WTC11 (cell line): ENCODE results near the gene CNFN. TPM values are rescaled to one million over a fixed set of nuclear protein-coding genes. Genes with fewer than 3 reads are reported as not detected.

ENCODE experiments used
- ATAC-seq: fragments of 200-7000 bp; cut with Tn5 transposase; 2 replicates; pipeline ENCODE4 v1.10.0; 2021; ENCODE audit warnings: mild to moderate bottlenecking, moderate library complexity
- CTCF ChIA-PET: fragments of 300-600 bp; sonication (Branson Sonifier 250); formaldehyde crosslinking; loops from one replicate; lab custom pipeline; 2021; ENCODE audit warnings: antibody characterized with exemption; lab: Charles Lee
- POLR2A ChIA-PET: fragments of 350-600 bp; sonication (Branson Sonifier 250); formaldehyde crosslinking; loops from one replicate; lab custom pipeline; 2021; ENCODE audit warnings: antibody characterized with exemption; lab: Charles Lee
- DNase-seq: peaks from one replicate; pipeline ENCODE4 v3.0.0; 2021; ENCODE audit warnings: low spot score
- H3K27ac Mint-ChIP-seq: 2 replicates; pipeline ENCODE4 v1.8.0; 2021; ENCODE audit warnings: mixed read lengths
- H3K27me3 Mint-ChIP-seq: 2 replicates; pipeline ENCODE4 v1.8.0; 2021; ENCODE audit warnings: low read depth, mild to moderate bottlenecking, moderate library complexity, mixed read lengths
- H3K36me3 Mint-ChIP-seq: 2 replicates; pipeline ENCODE4 v1.8.0; 2021; ENCODE audit warnings: mixed read lengths
- H3K4me1 Mint-ChIP-seq: 2 replicates; pipeline ENCODE4 v1.8.0; 2022; ENCODE audit warnings: mixed read lengths
- H3K4me3 Mint-ChIP-seq: 2 replicates; pipeline ENCODE4 v1.8.0; 2021; ENCODE audit warnings: mild to moderate bottlenecking, moderate library complexity, mixed read lengths
- H3K9me3 Mint-ChIP-seq: 2 replicates; pipeline ENCODE4 v1.8.0; 2021; ENCODE audit warnings: mixed read lengths
- CBFB ChIP-seq: sonication (generic); formaldehyde crosslinking; IDR thresholded peaks from 2 replicates; pipeline ENCODE4 v1.8.1; 2022; ENCODE audit warnings: mild to moderate bottlenecking, low read depth, missing genetic modification reagents
- IRF2 ChIP-seq: sonication (generic); formaldehyde crosslinking; IDR thresholded peaks from 2 replicates; pipeline ENCODE4 v1.8.0; 2022; ENCODE audit warnings: low read depth, missing genetic modification reagents, borderline replicate concordance
- JUN ChIP-seq: sonication (generic); formaldehyde crosslinking; IDR thresholded peaks from 2 replicates; pipeline ENCODE4 v1.8.0; 2023; ENCODE audit warnings: mild to moderate bottlenecking, missing genetic modification reagents
- OVOL2 ChIP-seq: fragments of 250-450 bp; sonication (Bioruptor Pico); IDR thresholded peaks from 2 replicates; pipeline ENCODE4 v1.9.0; 2021; ENCODE audit warnings: mild to moderate bottlenecking, borderline replicate concordance
- PRRX2 ChIP-seq: fragments of 250-450 bp; sonication (Bioruptor Pico); IDR thresholded peaks from 2 replicates; pipeline ENCODE4 v1.8.0; 2021; ENCODE audit warnings: mild to moderate bottlenecking
- SMAD3 ChIP-seq: sonication (generic); formaldehyde crosslinking; IDR thresholded peaks from 2 replicates; pipeline ENCODE4 v1.8.0; 2022; ENCODE audit warnings: missing genetic modification reagents, mild to moderate bottlenecking, borderline replicate concordance
- SP1 ChIP-seq: sonication (generic); formaldehyde crosslinking; conservative IDR thresholded peaks from 2 replicates; pipeline ENCODE4 v1.8.1; 2022; ENCODE audit warnings: missing genetic modification reagents
- TCF7 ChIP-seq: sonication (generic); formaldehyde crosslinking; IDR thresholded peaks from 2 replicates; pipeline ENCODE4 v1.8.0; 2022; ENCODE audit warnings: mild to moderate bottlenecking, low read depth, missing genetic modification reagents, moderate library complexity
- TEAD4 ChIP-seq: sonication (generic); formaldehyde crosslinking; IDR thresholded peaks from 2 replicates; pipeline ENCODE4 v1.8.0; 2022; ENCODE audit warnings: mild to moderate bottlenecking, missing genetic modification reagents
- ZNF121 ChIP-seq: sonication (generic); formaldehyde crosslinking; IDR thresholded peaks from 2 replicates; pipeline ENCODE4 v1.8.0; 2023; ENCODE audit warnings: missing genetic modification reagents
- ZNF232 ChIP-seq: sonication (generic); formaldehyde crosslinking; IDR thresholded peaks from 2 replicates; pipeline ENCODE4 v1.8.0; 2022; ENCODE audit warnings: mild to moderate bottlenecking, missing genetic modification reagents
- ZNF416 ChIP-seq: fragments of 250-450 bp; sonication (Bioruptor Pico); IDR thresholded peaks from 2 replicates; pipeline ENCODE4 v1.9.0; 2021; ENCODE audit warnings: mild to moderate bottlenecking, inconsistent platforms
- ZNF423 ChIP-seq: fragments of 250-450 bp; sonication (Bioruptor Pico); IDR thresholded peaks from 2 replicates; pipeline ENCODE4 v2.1.2; 2022; ENCODE audit warnings: mild to moderate bottlenecking, moderate library complexity
- ZNF671 ChIP-seq: fragments of 250-450 bp; sonication (Bioruptor Pico); IDR thresholded peaks from 2 replicates; pipeline ENCODE4 v1.8.0; 2021; ENCODE audit warnings: mild to moderate bottlenecking
- total RNA-seq: library from RNA; stranded (reverse); gene quantifications from 3 replicates; pipeline ENCODE4 v1.2.3, GENCODE V29; 2021
- TF ChIP-seq, protein P1 (sequence below): sonication (generic); formaldehyde crosslinking; IDR thresholded peaks from 2 replicates; pipeline ENCODE4 v1.8.1; 2023; ENCODE audit warnings: mild to moderate bottlenecking, missing genetic modification reagents
- TF ChIP-seq, protein P2 (sequence below): fragments of 250-450 bp; sonication (Bioruptor Pico); IDR thresholded peaks from 2 replicates; pipeline ENCODE4 v1.9.0; 2021; ENCODE audit warnings: moderate library complexity, mild to moderate bottlenecking, inconsistent platforms, borderline replicate concordance
- TF ChIP-seq, protein P3 (sequence below): fragments of 250-450 bp; sonication (Bioruptor Pico); IDR thresholded peaks from 2 replicates; pipeline ENCODE4 v1.8.0; 2021; ENCODE audit warnings: mild to moderate bottlenecking
- TF ChIP-seq, protein P4 (sequence below): sonication (generic); formaldehyde crosslinking; IDR thresholded peaks from 2 replicates; pipeline ENCODE4 v1.8.1; 2022; ENCODE audit warnings: low read depth, missing genetic modification reagents, borderline replicate concordance
- TF ChIP-seq, protein P5 (sequence below): sonication (generic); formaldehyde crosslinking; conservative IDR thresholded peaks from 2 replicates; pipeline ENCODE4 v1.8.1; 2022; ENCODE audit warnings: mild to moderate bottlenecking, missing genetic modification reagents
- TF ChIP-seq, protein P6 (sequence below): sonication (generic); formaldehyde crosslinking; IDR thresholded peaks from 2 replicates; pipeline ENCODE4 v1.8.1; 2022; ENCODE audit warnings: mild to moderate bottlenecking, missing genetic modification reagents, moderate library complexity, borderline replicate concordance

The CNFN gene
- total RNA-seq, 1 experiment from 2014 or later: 9.6 TPM

DNA sequence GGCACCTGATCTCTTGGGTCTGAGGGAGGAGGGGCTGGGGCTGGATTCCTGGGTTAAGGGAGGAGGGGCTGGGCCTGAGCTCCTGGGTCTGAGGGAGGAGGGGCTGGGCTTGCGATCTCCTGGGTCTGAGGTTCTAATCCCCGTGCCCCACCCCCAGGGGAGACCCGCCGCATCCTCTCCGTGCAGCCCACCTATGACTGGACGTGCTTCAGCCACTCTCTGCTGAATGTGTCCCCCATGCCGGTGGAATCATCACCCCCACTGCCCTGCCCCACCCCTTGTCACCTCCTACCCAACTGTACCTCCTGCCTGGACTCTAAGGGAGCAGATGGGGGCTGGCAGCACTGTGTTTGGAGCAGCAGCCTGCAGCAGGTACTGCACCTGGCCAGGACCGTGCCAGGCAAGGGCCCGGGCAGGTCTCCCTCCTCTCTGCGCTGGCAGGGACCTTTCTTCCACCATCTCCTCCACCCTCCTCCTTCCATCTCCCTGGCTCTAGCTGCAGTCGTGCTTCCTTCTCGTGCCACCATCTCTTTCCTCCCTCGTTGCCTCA, 27.1 kb downstream of the CNFN start:
- Mint-ChIP-seq H3K9me3 (peaks cover 16% of the 10 kb centered on the region), H3K4me3 (no peak overlapping the region), H3K27me3 (no peaks in the 10 kb centered on the region), H3K27ac (no peak overlapping the region; the same call in 1 of the 2 replicates), H3K36me3 (peaks cover 41% of the 10 kb centered on the region), H3K4me1 (peaks cover 32% of the 10 kb centered on the region)
- ChIA-PET POLR2A (no interaction called here), CTCF (interaction anchor here (1.0 kb wide), 1 partner anchor 19 kb away, joined by 3 read pairs; no protein-coding TSS in a partner anchor)
- ATAC-seq (no peak), DNase-seq (no peak)
- TF ChIP-seq, protein P1, sequence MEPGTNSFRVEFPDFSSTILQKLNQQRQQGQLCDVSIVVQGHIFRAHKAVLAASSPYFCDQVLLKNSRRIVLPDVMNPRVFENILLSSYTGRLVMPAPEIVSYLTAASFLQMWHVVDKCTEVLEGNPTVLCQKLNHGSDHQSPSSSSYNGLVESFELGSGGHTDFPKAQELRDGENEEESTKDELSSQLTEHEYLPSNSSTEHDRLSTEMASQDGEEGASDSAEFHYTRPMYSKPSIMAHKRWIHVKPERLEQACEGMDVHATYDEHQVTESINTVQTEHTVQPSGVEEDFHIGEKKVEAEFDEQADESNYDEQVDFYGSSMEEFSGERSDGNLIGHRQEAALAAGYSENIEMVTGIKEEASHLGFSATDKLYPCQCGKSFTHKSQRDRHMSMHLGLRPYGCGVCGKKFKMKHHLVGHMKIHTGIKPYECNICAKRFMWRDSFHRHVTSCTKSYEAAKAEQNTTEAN: no peak
- TF ChIP-seq PRRX2 (CRISPR knock-in tag) (no peak), ZNF121 (CRISPR knock-in tag) (no peak), OVOL2 (no peak), ZNF423 (no peak), ZNF232 (CRISPR knock-in tag) (no peak), CBFB (CRISPR knock-in tag) (no peak), IRF2 (CRISPR knock-in tag) (no peak), JUN (CRISPR knock-in tag) (no peak), TEAD4 (no peak), SP1 (no peak)
- TF ChIP-seq, protein P2, sequence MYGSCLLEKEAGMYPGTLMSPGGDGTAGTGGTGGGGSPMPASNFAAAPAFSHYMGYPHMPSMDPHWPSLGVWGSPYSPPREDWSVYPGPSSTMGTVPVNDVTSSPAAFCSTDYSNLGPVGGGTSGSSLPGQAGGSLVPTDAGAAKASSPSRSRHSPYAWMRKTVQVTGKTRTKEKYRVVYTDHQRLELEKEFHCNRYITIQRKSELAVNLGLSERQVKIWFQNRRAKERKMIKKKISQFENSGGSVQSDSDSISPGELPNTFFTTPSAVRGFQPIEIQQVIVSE (CRISPR knock-in tag): no peak
- TF ChIP-seq, protein P3, sequence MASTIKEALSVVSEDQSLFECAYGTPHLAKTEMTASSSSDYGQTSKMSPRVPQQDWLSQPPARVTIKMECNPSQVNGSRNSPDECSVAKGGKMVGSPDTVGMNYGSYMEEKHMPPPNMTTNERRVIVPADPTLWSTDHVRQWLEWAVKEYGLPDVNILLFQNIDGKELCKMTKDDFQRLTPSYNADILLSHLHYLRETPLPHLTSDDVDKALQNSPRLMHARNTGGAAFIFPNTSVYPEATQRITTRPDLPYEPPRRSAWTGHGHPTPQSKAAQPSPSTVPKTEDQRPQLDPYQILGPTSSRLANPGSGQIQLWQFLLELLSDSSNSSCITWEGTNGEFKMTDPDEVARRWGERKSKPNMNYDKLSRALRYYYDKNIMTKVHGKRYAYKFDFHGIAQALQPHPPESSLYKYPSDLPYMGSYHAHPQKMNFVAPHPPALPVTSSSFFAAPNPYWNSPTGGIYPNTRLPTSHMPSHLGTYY (CRISPR knock-in tag): no peak
- TF ChIP-seq, all 79 proteins: peak for 0

DNA sequence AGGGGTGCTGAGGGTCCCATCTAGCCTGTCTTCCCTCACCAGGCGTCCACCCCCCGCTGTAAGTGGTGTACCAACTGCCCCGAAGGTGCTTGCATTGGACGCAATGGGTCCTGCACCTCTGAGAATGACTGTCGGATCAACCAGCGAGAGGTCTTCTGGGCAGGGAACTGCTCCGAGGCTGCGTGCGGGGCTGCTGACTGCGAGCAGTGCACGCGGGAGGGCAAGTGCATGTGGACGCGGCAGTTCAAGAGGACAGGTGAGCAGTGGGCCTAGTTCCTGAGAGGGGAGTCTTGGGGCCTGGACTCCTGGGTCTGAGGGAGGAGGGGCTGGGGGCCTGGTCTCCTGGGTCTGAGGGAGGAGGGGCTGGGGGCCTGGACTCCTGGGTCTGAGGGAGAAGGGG, 27.8 kb downstream of the CNFN start:
- Mint-ChIP-seq H3K36me3 (peaks cover 39% of the 10 kb centered on the region), H3K27ac (no peak overlapping the region), H3K4me1 (peaks cover 27% of the 10 kb centered on the region)
- ATAC-seq (no peak), DNase-seq (no peak)
- TF ChIP-seq SMAD3 (CRISPR knock-in tag): no peak
- TF ChIP-seq, protein P4, sequence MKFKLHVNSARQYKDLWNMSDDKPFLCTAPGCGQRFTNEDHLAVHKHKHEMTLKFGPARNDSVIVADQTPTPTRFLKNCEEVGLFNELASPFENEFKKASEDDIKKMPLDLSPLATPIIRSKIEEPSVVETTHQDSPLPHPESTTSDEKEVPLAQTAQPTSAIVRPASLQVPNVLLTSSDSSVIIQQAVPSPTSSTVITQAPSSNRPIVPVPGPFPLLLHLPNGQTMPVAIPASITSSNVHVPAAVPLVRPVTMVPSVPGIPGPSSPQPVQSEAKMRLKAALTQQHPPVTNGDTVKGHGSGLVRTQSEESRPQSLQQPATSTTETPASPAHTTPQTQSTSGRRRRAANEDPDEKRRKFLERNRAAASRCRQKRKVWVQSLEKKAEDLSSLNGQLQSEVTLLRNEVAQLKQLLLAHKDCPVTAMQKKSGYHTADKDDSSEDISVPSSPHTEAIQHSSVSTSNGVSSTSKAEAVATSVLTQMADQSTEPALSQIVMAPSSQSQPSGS (CRISPR knock-in tag): no peak
- no peak for TF ChIP-seq JUN (CRISPR knock-in tag)
- no peak for TF ChIP-seq TCF7
- TF ChIP-seq, protein P5, sequence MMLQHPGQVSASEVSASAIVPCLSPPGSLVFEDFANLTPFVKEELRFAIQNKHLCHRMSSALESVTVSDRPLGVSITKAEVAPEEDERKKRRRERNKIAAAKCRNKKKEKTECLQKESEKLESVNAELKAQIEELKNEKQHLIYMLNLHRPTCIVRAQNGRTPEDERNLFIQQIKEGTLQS: no peak
- no peak for TF ChIP-seq ZNF416 (CRISPR knock-in tag)
- TF ChIP-seq ZNF671 (CRISPR knock-in tag): no peak
- TF ChIP-seq, protein P6, sequence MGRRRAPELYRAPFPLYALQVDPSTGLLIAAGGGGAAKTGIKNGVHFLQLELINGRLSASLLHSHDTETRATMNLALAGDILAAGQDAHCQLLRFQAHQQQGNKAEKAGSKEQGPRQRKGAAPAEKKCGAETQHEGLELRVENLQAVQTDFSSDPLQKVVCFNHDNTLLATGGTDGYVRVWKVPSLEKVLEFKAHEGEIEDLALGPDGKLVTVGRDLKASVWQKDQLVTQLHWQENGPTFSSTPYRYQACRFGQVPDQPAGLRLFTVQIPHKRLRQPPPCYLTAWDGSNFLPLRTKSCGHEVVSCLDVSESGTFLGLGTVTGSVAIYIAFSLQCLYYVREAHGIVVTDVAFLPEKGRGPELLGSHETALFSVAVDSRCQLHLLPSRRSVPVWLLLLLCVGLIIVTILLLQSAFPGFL (CRISPR knock-in tag): no peak
- TF ChIP-seq, all 79 proteins: peak for 0
- ChIA-PET POLR2A (no interaction called here), CTCF (no interaction called here)
- H3K4me3 Mint-ChIP-seq: no peak overlapping the region
- H3K27me3 Mint-ChIP-seq: no peaks in the 10 kb centered on the region
- peaks cover 11% of the 10 kb centered on the region for H3K9me3 Mint-ChIP-seq
